PFSK-1 (cell line): ENCODE measurements around the gene CFAP97D2.

Source experiments
- FOXP2 ChIP-seq: optimal IDR thresholded peaks from 2 replicates; pipeline ENCODE3; 2011; ENCODE audit warnings: borderline replicate concordance, control low read depth, inconsistent platforms; ENCODE audit not compliant: insufficient read depth; ENCODE audit errors: extremely low read length, extremely low read depth
- POLR2AphosphoS5 ChIP-seq: IDR thresholded peaks from 2 replicates; pipeline ENCODE4 v1.6.1; 2012; ENCODE audit warnings: low read depth, mild to moderate bottlenecking, control low read depth, low read length, moderate library complexity
- SIN3A ChIP-seq: IDR thresholded peaks from 2 replicates; pipeline ENCODE4 v1.6.1; 2012; ENCODE audit warnings: mild to moderate bottlenecking, low read length, moderate library complexity, borderline replicate concordance; ENCODE audit not compliant: insufficient read depth
- TAF1 ChIP-seq: IDR thresholded peaks from 2 replicates; pipeline ENCODE4 v1.6.1; 2012; ENCODE audit warnings: low read length, control low read depth, borderline replicate concordance; ENCODE audit not compliant: insufficient read depth
- TF ChIP-seq, protein P1 (sequence below), 2 experiments: IDR thresholded peaks; 2 replicates each; pipeline versions ENCODE4 v1.6.1 to v1.8.0; 2011 to 2012; ENCODE audit warnings: low read depth in 2 of 2, low read length in 2 of 2, control low read depth in 1 of 2, inconsistent platforms in 1 of 2, mild to moderate bottlenecking in 1 of 2, moderate library complexity in 1 of 2; ENCODE audit not compliant: insufficient read depth in 1 of 2

CFAP97D2 gene

DNA sequence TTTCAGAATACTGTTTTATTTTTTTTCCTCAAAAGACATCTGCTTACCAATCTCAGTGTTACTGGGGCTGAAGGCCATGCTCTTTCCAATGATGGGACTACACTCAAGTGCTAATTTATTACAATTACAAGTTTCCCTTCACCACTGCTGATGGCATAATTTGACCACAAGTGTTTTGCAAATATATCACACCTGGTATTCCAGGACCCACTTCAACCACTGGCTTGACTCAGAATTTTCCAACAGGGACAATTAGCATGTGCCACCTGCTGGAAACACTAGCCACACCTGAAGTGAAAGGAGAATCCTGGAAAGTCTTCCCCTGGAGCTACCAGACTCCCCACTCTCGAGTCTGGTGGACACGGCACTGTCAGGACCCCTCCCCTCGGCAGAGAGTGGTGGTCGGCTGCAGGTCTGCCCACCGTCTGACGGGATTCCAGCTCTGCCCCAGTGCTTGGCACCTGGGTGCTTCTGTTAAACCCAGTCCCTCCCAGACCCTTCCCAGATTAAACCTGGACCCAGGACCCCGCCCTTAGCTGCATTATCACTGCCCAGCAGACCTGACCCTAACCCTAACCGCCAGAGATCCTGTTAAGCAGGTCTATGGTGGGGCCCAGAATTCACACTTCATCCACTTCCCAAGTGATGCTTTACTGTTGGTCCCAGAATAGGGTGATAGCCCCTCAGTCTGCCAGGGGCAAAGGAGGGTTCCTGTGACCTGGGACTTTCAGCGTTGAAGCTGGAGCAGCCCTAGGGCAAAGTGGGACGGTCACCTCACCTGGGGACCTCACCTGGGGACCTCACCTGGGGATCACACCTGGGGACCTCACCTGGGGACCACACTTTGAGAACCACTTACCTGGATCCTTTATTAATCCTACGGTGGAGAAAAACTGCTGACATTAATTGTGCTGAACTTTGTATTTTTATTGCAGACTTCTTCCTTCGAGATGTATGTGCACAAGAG lies 29.0 kb upstream of the CFAP97D2 start:
- TF ChIP-seq SIN3A: no peak
- no peak for TF ChIP-seq FOXP2
- TF ChIP-seq TAF1: no peak
- no peak for TF ChIP-seq POLR2AphosphoS5
- TF ChIP-seq, protein P1, sequence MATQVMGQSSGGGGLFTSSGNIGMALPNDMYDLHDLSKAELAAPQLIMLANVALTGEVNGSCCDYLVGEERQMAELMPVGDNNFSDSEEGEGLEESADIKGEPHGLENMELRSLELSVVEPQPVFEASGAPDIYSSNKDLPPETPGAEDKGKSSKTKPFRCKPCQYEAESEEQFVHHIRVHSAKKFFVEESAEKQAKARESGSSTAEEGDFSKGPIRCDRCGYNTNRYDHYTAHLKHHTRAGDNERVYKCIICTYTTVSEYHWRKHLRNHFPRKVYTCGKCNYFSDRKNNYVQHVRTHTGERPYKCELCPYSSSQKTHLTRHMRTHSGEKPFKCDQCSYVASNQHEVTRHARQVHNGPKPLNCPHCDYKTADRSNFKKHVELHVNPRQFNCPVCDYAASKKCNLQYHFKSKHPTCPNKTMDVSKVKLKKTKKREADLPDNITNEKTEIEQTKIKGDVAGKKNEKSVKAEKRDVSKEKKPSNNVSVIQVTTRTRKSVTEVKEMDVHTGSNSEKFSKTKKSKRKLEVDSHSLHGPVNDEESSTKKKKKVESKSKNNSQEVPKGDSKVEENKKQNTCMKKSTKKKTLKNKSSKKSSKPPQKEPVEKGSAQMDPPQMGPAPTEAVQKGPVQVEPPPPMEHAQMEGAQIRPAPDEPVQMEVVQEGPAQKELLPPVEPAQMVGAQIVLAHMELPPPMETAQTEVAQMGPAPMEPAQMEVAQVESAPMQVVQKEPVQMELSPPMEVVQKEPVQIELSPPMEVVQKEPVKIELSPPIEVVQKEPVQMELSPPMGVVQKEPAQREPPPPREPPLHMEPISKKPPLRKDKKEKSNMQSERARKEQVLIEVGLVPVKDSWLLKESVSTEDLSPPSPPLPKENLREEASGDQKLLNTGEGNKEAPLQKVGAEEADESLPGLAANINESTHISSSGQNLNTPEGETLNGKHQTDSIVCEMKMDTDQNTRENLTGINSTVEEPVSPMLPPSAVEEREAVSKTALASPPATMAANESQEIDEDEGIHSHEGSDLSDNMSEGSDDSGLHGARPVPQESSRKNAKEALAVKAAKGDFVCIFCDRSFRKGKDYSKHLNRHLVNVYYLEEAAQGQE (IDR thresholded peaks at IDR 0.05; ENCODE audit: insufficient read depth in 1 of 2, low read depth in 2 of 2, low read length in 2 of 2): no peak

DNA sequence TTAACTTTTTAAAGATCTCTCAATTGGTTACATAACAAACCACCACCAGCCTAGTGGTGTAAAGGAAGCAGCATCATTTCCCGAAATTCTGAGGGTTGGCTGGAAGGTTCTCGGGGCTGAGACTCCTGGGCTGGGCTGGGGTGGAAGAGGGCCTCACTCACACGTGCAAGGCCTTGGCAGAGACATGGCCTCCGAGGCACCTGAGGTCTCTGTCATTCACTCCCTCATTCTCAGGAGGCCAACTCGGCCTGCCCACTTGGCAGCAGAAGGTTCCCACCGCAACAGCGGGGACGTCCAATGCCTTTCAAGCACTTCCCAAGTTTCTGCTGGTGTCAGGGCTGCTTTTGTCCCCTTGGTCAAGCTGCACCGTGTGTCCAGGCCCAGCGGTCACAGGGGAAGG lies 28.0 kb upstream of the CFAP97D2 start:
- no peak for TF ChIP-seq SIN3A
- no peak for TF ChIP-seq TAF1
- no peak for TF ChIP-seq POLR2AphosphoS5
- TF ChIP-seq FOXP2: no peak
- TF ChIP-seq, protein P1 (IDR thresholded peaks at IDR 0.05; ENCODE audit: insufficient read depth in 1 of 2, low read depth in 2 of 2, low read length in 2 of 2): no peak

DNA sequence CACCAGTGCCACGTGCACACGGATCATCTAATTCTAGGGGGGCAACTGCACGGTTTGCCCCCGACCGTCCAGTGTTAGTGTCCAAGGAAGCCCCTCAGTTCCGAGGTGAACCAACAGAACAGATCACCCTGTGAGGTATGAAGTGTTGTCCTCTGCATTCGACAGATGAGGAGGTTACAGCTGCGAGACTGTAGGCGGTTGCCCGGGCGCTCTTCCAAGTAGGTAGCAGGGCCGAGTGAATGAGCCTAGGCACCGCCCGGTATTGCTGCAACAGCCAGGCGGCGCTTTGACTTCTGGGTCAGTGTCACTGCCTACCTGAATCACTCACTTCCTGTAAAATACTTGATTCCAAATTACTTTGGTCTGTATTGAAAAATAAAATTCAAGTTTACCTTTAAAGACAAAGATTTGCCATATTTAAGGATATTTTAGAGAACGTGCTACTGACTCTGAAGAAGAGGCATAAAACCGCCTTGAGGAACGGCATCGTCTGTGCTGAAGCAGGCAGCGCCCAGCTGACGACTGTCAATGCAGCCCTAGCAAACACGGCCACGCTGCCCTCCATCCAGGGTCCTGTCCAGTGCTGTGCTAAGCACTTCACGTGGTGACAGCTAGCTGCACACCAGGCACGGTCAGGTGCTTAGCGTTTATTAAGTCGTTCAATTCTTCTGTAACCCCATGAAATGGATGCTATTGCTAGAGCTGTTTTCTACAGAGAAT lies 27.3 kb upstream of the CFAP97D2 start:
- TF ChIP-seq TAF1 (no peak), SIN3A (no peak), FOXP2 (no peak)
- TF ChIP-seq, protein P1 (IDR thresholded peaks at IDR 0.05; ENCODE audit: insufficient read depth in 1 of 2, low read depth in 2 of 2, low read length in 2 of 2): no peak

DNA sequence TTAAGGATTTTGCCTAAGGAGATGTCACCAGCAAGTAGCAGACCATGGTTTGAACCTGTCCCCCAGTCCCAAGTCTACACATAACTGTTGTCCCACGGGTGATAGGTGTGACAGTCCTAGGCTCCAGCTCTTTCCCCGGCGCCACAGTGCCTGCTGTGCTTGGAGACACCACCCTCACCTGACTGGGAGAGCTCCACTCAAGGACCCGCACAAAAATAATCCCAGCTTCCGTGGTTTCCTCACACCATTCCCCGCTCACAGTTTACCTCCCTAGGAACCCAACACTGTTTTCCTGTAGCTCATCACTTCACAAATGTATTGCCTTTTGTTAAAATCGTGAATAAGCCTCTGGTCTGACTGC lies 26.8 kb upstream of the CFAP97D2 start:
- no peak for TF ChIP-seq SIN3A
- TF ChIP-seq FOXP2: no peak
- TF ChIP-seq POLR2AphosphoS5: no peak
- TF ChIP-seq, protein P1 (IDR thresholded peaks at IDR 0.05; ENCODE audit: insufficient read depth in 1 of 2, low read depth in 2 of 2, low read length in 2 of 2): no peak
- no peak for TF ChIP-seq TAF1
